ENCODE data around the gene NTRK2.

The NTRK2 gene

GRCh38 chr9:84686068-84686467, 16.5 kb downstream of the NTRK2 start:
- DNase-seq = no peak

- DNase-seq = no peak
These were observed 19.4 kb downstream of the NTRK2 start for GRCh38 chr9:84688956-84689355.

GRCh38 chr9:84691634-84692033, 22.1 kb downstream of the NTRK2 start:
- DNase-seq = no peak

GRCh38 chr9:84694248-84694647, 24.7 kb downstream of the NTRK2 start:
- DNase-seq = no peak

- no peak for DNase-seq
These were observed 27.5 kb downstream of the NTRK2 start for GRCh38 chr9:84697042-84697441.

GRCh38 chr9:84697509-84698114, 28.1 kb downstream of the NTRK2 start:
- DNase-seq = peak; percentile 1 to 29

- DNase-seq = no peak
These were observed 28.8 kb downstream of the NTRK2 start for GRCh38 chr9:84698323-84698722.

GRCh38 chr9:84699984-84700383, 30.5 kb downstream of the NTRK2 start:
- DNase-seq = no peak

GRCh38 chr9:84701801-84702200, 32.3 kb downstream of the NTRK2 start:
- no peak for DNase-seq

GRCh38 chr9:84702471-84702870, 32.9 kb downstream of the NTRK2 start:
- no peak for DNase-seq

GRCh38 chr9:84703793-84704192, 34.3 kb downstream of the NTRK2 start:
- DNase-seq = no peak

GRCh38 chr9:84705128-84705527, 35.6 kb downstream of the NTRK2 start:
- DNase-seq = no peak

- DNase-seq = no peak
These were observed 38.9 kb downstream of the NTRK2 start for GRCh38 chr9:84708400-84708799.

GRCh38 chr9:84709056-84709455, 39.5 kb downstream of the NTRK2 start:
- DNase-seq = no peak

GRCh38 chr9:84710701-84711397, 41.3 kb downstream of the NTRK2 start:
- DNase-seq = no peak

GRCh38 chr9:84711398-84711777, 41.9 kb downstream of the NTRK2 start:
- DNase-seq = no peak

- DNase-seq = no peak
These were observed 42.4 kb downstream of the NTRK2 start for GRCh38 chr9:84711936-84712335.

GRCh38 chr9:84716217-84716616, 46.7 kb downstream of the NTRK2 start:
- no peak for DNase-seq

GRCh38 chr9:84718476-84718875, 48.9 kb downstream of the NTRK2 start:
- DNase-seq = no peak

GRCh38 chr9:84722388-84722989, 53.0 kb downstream of the NTRK2 start:
- no peak for DNase-seq

- no peak for DNase-seq
These were observed 53.9 kb downstream of the NTRK2 start for GRCh38 chr9:84723426-84723825.

GRCh38 chr9:84731696-84732095, 62.2 kb downstream of the NTRK2 start:
- no peak for DNase-seq

- no peak for DNase-seq
These were observed 66.6 kb downstream of the NTRK2 start for GRCh38 chr9:84736081-84736480.

- no peak for DNase-seq
These were observed 67.0 kb downstream of the NTRK2 start for GRCh38 chr9:84736536-84736935.

GRCh38 chr9:84738353-84738752, 68.8 kb downstream of the NTRK2 start:
- no peak for DNase-seq

All from CD4-positive, alpha-beta T cell treated with Interleukin-1 beta for 1 hour (primary cell).